GM12878 (cell line): Measurements from ENCODE around the gene DUSP8. TPM values are rescaled to one million over a fixed set of nuclear protein-coding genes. Genes with fewer than 3 reads are reported as not detected.

ENCODE experiments used
- ATAC-seq: fragments of 200-7000 bp; cut with Tn5 transposase; 3 replicates; pipeline ENCODE4 v1.9.1; 2020; ENCODE audit warnings: mild to moderate bottlenecking, moderate library complexity
- BruUV-seq: library from RNA; stranded (reverse); fragments of 400-500 nt; replicated peaks from 2 replicates; lab custom pipeline; 2021; lab: Mats Ljungman, UMichigan
- CTCF ChIA-PET: fragments of 300-600 bp; sonication (Branson Sonifier 250); formaldehyde crosslinking; extraction: SDS; loops from one replicate; lab custom pipeline; 2021; ENCODE audit warnings: inconsistent platforms; lab: Yijun Ruan, JAX
- POLR2A ChIA-PET: fragments of 350-600 bp; formaldehyde crosslinking; extraction: SDS; loops from one replicate; lab custom pipeline; 2021; ENCODE audit warnings: inconsistent platforms; lab: Charles Lee
- RAD21 ChIA-PET: fragments of 300-600 bp; sonication (Branson Sonifier 250); formaldehyde crosslinking; loops from one replicate; lab custom pipeline; 2023; ENCODE audit warnings: antibody characterized with exemption; ENCODE audit not compliant: unreplicated experiment; lab: Charles Lee
- SMC1A ChIA-PET: fragments of 300-600 bp; sonication (Branson Sonifier 250); formaldehyde crosslinking; loops from one replicate; lab custom pipeline; 2023; ENCODE audit not compliant: unreplicated experiment, uncharacterized antibody; lab: Charles Lee
- DNase-seq: peaks from one replicate; pipeline ENCODE4 v3.0.0-alpha.2; 2011; ENCODE audit warnings: low read depth, low spot score
- FAIRE-seq: peaks from 3 replicates; lab custom pipeline; 2011; peaks lifted over from hg19 to GRCh38; lab: Jason Lieb, UNC
- H2AFZ ChIP-seq: 2 replicates; pipeline ENCODE4 v1.6.0; 2011; ENCODE audit warnings: low read depth, low read length, control low read depth; ENCODE audit not compliant: control insufficient read depth
- H3K27ac ChIP-seq: 2 replicates; pipeline ENCODE4 v1.5.1; 2011; ENCODE audit warnings: control low read depth; ENCODE audit not compliant: control insufficient read depth, insufficient read depth
- H3K27me3 ChIP-seq, 2 experiments: replicated peaks in 1 of 2; 2 replicates each; pipeline versions ENCODE4 v1.6.0 to v1.6.1; 2011; ENCODE audit warnings: low read length in 1 of 2; ENCODE audit not compliant: control insufficient read depth in 2 of 2, insufficient read depth in 2 of 2
- H3K36me3 ChIP-seq, 2 experiments: 2 replicates each; pipeline ENCODE4 v1.5.1; 2011; ENCODE audit warnings: low read length in 1 of 2; ENCODE audit not compliant: control insufficient read depth in 2 of 2, insufficient read depth in 2 of 2
- H3K4me1 ChIP-seq: 2 replicates; pipeline ENCODE4 v1.6.1; 2011; ENCODE audit warnings: mild to moderate bottlenecking, low read length, moderate library complexity, mixed read lengths; ENCODE audit not compliant: control insufficient read depth, insufficient read depth
- H3K4me2 ChIP-seq: 2 replicates; pipeline ENCODE4 v1.6.0; 2011; ENCODE audit warnings: control low read depth; ENCODE audit not compliant: control insufficient read depth, insufficient read depth
- H3K4me3 ChIP-seq: fragments of 200-600 bp; sonication (generic); 2 replicates; pipeline ENCODE4 v1.5.1; 2016
- H3K79me2 ChIP-seq: 2 replicates; pipeline ENCODE4 v1.6.0; 2011; ENCODE audit warnings: low read length; ENCODE audit not compliant: control insufficient read depth, insufficient read depth
- H3K9ac ChIP-seq: 2 replicates; pipeline ENCODE4 v1.8.0; 2011; ENCODE audit warnings: low read length, control low read depth, mixed read lengths; ENCODE audit not compliant: control insufficient read depth, insufficient read depth
- H3K9me3 ChIP-seq: replicated peaks from 3 replicates; pipeline ENCODE4 v1.5.1; 2011; ENCODE audit warnings: mild to moderate bottlenecking, low read length; ENCODE audit not compliant: control insufficient read depth, insufficient read depth
- H4K20me1 ChIP-seq: 2 replicates; pipeline ENCODE4 v1.6.0; 2011; ENCODE audit not compliant: control insufficient read depth, insufficient read depth
- CBX3 ChIP-seq: fragments of 200-600 bp; sonication (generic); IDR thresholded peaks from 2 replicates; pipeline ENCODE4 v1.6.1; 2016; ENCODE audit warnings: low read depth, borderline replicate concordance
- MEF2A ChIP-seq: IDR thresholded peaks from 2 replicates; pipeline ENCODE4 v1.6.1; 2011; ENCODE audit warnings: low read depth, mild to moderate bottlenecking, low read length, moderate library complexity; ENCODE audit not compliant: insufficient read depth
- MTA3 ChIP-seq: IDR thresholded peaks from 2 replicates; pipeline ENCODE4 v1.6.1; 2012; ENCODE audit warnings: low read length, inconsistent platforms, borderline replicate concordance
- NFYB ChIP-seq: IDR thresholded peaks from 2 replicates; pipeline ENCODE4 v1.6.1; 2011; ENCODE audit warnings: low read depth, mild to moderate bottlenecking, low read length, improper control_type of control experiment, moderate library complexity; ENCODE audit not compliant: insufficient read depth
- NR2C1 ChIP-seq: fragments of 450-650 bp; IDR thresholded peaks from 2 replicates; pipeline ENCODE4 v1.6.1; 2017; ENCODE audit warnings: antibody characterized with exemption, mild to moderate bottlenecking, moderate library complexity
- POU2F2 ChIP-seq: IDR thresholded peaks from 3 replicates; pipeline ENCODE4 v1.6.1; 2011; ENCODE audit warnings: low read depth, mild to moderate bottlenecking, low read length, borderline replicate concordance
- SMAD5 ChIP-seq: IDR thresholded peaks from 2 replicates; pipeline ENCODE4 v1.6.1; 2016; ENCODE audit warnings: antibody characterized with exemption, low read depth
- SP1 ChIP-seq: IDR thresholded peaks from one replicate; pipeline ENCODE4 v1.6.1; 2011; ENCODE audit warnings: low read depth, low read length
- SRF ChIP-seq, 2 experiments: IDR thresholded peaks; 2 replicates each; pipeline ENCODE4 v1.6.1; 2011; ENCODE audit warnings: low read depth in 2 of 2, low read length in 2 of 2, mild to moderate bottlenecking in 1 of 2, moderate library complexity in 1 of 2
- STAT3 ChIP-seq: IDR thresholded peaks from 2 replicates; pipeline ENCODE4 v1.6.1; 2011; ENCODE audit warnings: low read depth, low read length, improper control_type of control experiment
- USF1 ChIP-seq: IDR thresholded peaks from 2 replicates; pipeline ENCODE4 v1.6.1; 2011; ENCODE audit warnings: borderline replicate concordance, low read depth, mild to moderate bottlenecking, moderate library complexity, mixed read lengths, low read length; ENCODE audit not compliant: insufficient read depth; ENCODE audit errors: extremely low read length
- YY1 ChIP-seq: IDR thresholded peaks from 2 replicates; pipeline ENCODE4 v1.6.1; 2011; ENCODE audit warnings: low read depth, mild to moderate bottlenecking, low read length
- ZBED1 ChIP-seq: IDR thresholded peaks from 2 replicates; pipeline ENCODE4 v1.6.1; 2016; ENCODE audit warnings: borderline replicate concordance
- ZNF687 ChIP-seq: fragments of 450-650 bp; IDR thresholded peaks from 2 replicates; pipeline ENCODE4 v1.6.1; 2017; ENCODE audit warnings: mild to moderate bottlenecking, moderate library complexity
- WGBS: methylation state at CpG from one replicate; pipeline ENCODE4 v1.1.6; 2016; ENCODE audit warnings: low lambda C conversion rate; ENCODE audit not compliant: insufficient replicate concordance, insufficient coverage; ENCODE audit errors: missing lambda C conversion rate; 5-methylcytosine and 5-hydroxymethylcytosine counted together
- in situ Hi-C: fragments of 300-500 bp; cut with MboI; formaldehyde crosslinking; loops from 9 replicates; pipeline ENCODE4 v1.14.3; 2018; ENCODE audit warnings: mixed read lengths
- intact Hi-C: fragments of 100-400 bp; cut with micrococcal nuclease; formaldehyde crosslinking; loops from one replicate; pipeline ENCODE4 v1.14.2; 2022; ENCODE audit not compliant: unreplicated experiment
- polyA plus RNA-seq, 11 experiments: library from polyadenylated mRNA; depleted of rRNA in 4 of 11; unstranded in 6 of 11; stranded (reverse) in 5 of 11; fragments of >200 nt; fragmentation: Nextera tagmentation in 4 of 11; fragmentation: Illumina TruSeq in 1 of 11; extraction: Ambion mirVana in 4 of 11; extraction: Trizol in 1 of 11; gene quantifications; 1 replicate in 1 of 11; 2 replicates in 10 of 11; pipeline versions ENCODE4 v1.2.1 to v1.2.3, GENCODE V29; 2011 to 2016; ENCODE audit warnings: inconsistent platforms in 2 of 11, missing spikeins in 2 of 11, low read depth in 1 of 11
- total RNA-seq, 4 experiments: library from RNA; depleted of rRNA in 3 of 4; stranded (reverse); fragments of >200 nt in 3 of 4; fragmentation: Illumina TruSeq in 1 of 4; extraction: Trizol in 1 of 4; gene quantifications; 2 replicates each; pipeline versions ENCODE4 v1.2.1 to v1.2.3, GENCODE V29; 2013 to 2021

The DUSP8 gene
- total and polyA plus RNA-seq, 10 of the 15 experiments (the other 5 are each of a cell fraction or from before 2014, with no cell fraction given), result 0.04 to 1.7 (median 0.26) TPM; not detected in 6

- TF ChIP-seq ZNF687 (no peak), ZBED1 (no peak), MTA3 (no peak), NR2C1 (no peak), SP1 (no peak), YY1 (no peak)
These were observed 11.9 kb downstream of the DUSP8 start (continued) for GRCh38 chr11:1560002-1560648.

GRCh38 chr11:1559111-1559951 lies 12.7 kb downstream of the DUSP8 start:
- no peak overlapping the region for H2AFZ ChIP-seq
- H3K4me1 ChIP-seq, result no peaks in the 10 kb centered on the region
- ChIA-PET SMC1A (no interaction called here), POLR2A (no interaction called here), CTCF (interaction anchor here (1.4 kb wide), 1 partner anchor 15 kb away, joined by 7 read pairs; no protein-coding TSS in a partner anchor), RAD21 (no interaction called here)
- H4K20me1 ChIP-seq, result no peaks in the 10 kb centered on the region
- FAIRE-seq (no peak), ATAC-seq (peak; percentile 59), DNase-seq (no peak)
- no TSS peak for BruUV-seq
- in situ Hi-C loops (no loop called here), intact Hi-C loops (no loop called here)
- no peaks in the 10 kb centered on the region for H3K9me3 ChIP-seq
- TF ChIP-seq NFYB (no peak), SRF (IDR thresholded peaks at IDR 0.05; ENCODE audit: low read depth in 2 of 2, low read length in 2 of 2) (no peak), CBX3 (no peak), POU2F2 (peak; percentile 32; the same call in 1 of the 3 replicates), STAT3 (no peak), SMAD5 (no peak), USF1 (peak; percentile 36), MEF2A (no peak)
- no peak overlapping the region for H3K27ac ChIP-seq
- no peaks in the 10 kb centered on the region for H3K36me3 ChIP-seq
- H3K79me2 ChIP-seq, result no peaks in the 10 kb centered on the region
- no peak overlapping the region for H3K9ac ChIP-seq
- no peaks in the 10 kb centered on the region for H3K27me3 ChIP-seq
- H3K4me2 ChIP-seq, result no peak overlapping the region
- H3K4me3 ChIP-seq, result no peak overlapping the region
- 17% methylated on average over 28 of the region's 29 CpGs for WGBS
